Mammary epithelial cell (primary cell): Measurements from ENCODE around the gene BTBD7.

ENCODE experiments used
- EZH2 ChIP-seq: IDR thresholded peaks from 2 replicates; pipeline ENCODE4 v1.6.1; 2012; ENCODE audit warnings: low read length, inconsistent platforms, borderline replicate concordance
- TF ChIP-seq, protein P1 (sequence below), 2 donors: IDR thresholded peaks in 1 of 2; conservative IDR thresholded peaks in 1 of 2; 2 replicates each; pipeline ENCODE4 v1.5.1; 2011 to 2012; ENCODE audit warnings: inconsistent platforms in 2 of 2, low read length in 2 of 2, mild to moderate bottlenecking in 2 of 2, control low read depth in 1 of 2, low read depth in 1 of 2; ENCODE audit not compliant: insufficient read depth in 1 of 2; ENCODE audit errors: extremely low read depth in 1 of 2

DNA sequence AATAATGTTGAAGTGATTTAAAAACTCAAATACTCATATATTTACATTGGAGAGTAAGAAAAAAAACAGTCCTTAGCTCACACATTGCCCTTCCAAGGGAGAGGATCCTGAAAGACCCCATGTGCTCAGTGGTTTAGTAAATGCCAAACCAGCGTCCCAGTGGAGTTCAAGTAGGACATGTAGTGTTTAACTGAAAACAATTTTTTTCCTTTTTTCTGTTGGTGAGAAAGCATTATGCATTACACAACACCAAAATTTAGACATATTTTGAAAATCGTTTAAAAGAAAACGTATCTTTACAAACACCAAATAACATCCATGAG is 92.2 kb downstream of the BTBD7 start:
- TF ChIP-seq, protein P1, sequence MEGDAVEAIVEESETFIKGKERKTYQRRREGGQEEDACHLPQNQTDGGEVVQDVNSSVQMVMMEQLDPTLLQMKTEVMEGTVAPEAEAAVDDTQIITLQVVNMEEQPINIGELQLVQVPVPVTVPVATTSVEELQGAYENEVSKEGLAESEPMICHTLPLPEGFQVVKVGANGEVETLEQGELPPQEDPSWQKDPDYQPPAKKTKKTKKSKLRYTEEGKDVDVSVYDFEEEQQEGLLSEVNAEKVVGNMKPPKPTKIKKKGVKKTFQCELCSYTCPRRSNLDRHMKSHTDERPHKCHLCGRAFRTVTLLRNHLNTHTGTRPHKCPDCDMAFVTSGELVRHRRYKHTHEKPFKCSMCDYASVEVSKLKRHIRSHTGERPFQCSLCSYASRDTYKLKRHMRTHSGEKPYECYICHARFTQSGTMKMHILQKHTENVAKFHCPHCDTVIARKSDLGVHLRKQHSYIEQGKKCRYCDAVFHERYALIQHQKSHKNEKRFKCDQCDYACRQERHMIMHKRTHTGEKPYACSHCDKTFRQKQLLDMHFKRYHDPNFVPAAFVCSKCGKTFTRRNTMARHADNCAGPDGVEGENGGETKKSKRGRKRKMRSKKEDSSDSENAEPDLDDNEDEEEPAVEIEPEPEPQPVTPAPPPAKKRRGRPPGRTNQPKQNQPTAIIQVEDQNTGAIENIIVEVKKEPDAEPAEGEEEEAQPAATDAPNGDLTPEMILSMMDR (conservative IDR thresholded peaks at IDR 0.05 in 1 of 2, IDR thresholded peaks at IDR 0.05 in 1 of 2; ENCODE audit: extremely low read depth in 1 of 2, insufficient read depth in 1 of 2, low read depth in 1 of 2, low read length in 2 of 2) = no peak
- TF ChIP-seq EZH2 = no peak
